SK-N-SH treated with all-trans-retinoic acid at 6 μM for 48 hours (cell line): ENCODE data around the gene CUL7.

Experiments
- ARNTL ChIP-seq: fragments of 450-650 bp; formaldehyde crosslinking; IDR thresholded peaks from 2 replicates; pipeline ENCODE4 v1.5.0; 2020; ENCODE audit warnings: low read depth, mild to moderate bottlenecking, moderate library complexity, borderline replicate concordance
- BACH2 ChIP-seq: fragments of 250-450 bp; sonication (Bioruptor Pico); IDR thresholded peaks from 2 replicates; pipeline ENCODE4 v1.9.0; 2021; ENCODE audit warnings: mild to moderate bottlenecking, borderline replicate concordance
- CSRNP3 ChIP-seq: fragments of 250-450 bp; sonication (Bioruptor Pico); IDR thresholded peaks from 2 replicates; pipeline ENCODE4 v1.5.1; 2021; ENCODE audit warnings: mild to moderate bottlenecking, moderate library complexity
- ISL1 ChIP-seq: fragments of 250-450 bp; sonication (Bioruptor Pico); IDR thresholded peaks from 2 replicates; pipeline ENCODE4 v2.1.2; 2022; ENCODE audit warnings: mild to moderate bottlenecking, moderate library complexity
- PATZ1 ChIP-seq: fragments of 250-450 bp; sonication (Bioruptor Pico); IDR thresholded peaks from 2 replicates; pipeline ENCODE4 v1.8.0; 2020; ENCODE audit warnings: mild to moderate bottlenecking, moderate library complexity, borderline replicate concordance
- RARB ChIP-seq: fragments of 250-450 bp; sonication (Bioruptor Pico); IDR thresholded peaks from 2 replicates; pipeline ENCODE4 v1.8.0; 2021; ENCODE audit warnings: mild to moderate bottlenecking, moderate library complexity
- TCF4 ChIP-seq: fragments of 250-450 bp; sonication (Bioruptor Pico); IDR thresholded peaks from 2 replicates; pipeline ENCODE4 v1.8.0; 2021; ENCODE audit warnings: mild to moderate bottlenecking, moderate library complexity, borderline replicate concordance
- TOX ChIP-seq: fragments of 250-450 bp; sonication (Bioruptor Pico); IDR thresholded peaks from 2 replicates; pipeline ENCODE4 v1.8.0; 2021; ENCODE audit warnings: mild to moderate bottlenecking, moderate library complexity, borderline replicate concordance
- TSHZ2 ChIP-seq: fragments of 250-450 bp; sonication (Bioruptor Pico); IDR thresholded peaks from 2 replicates; pipeline ENCODE4 v1.5.0; 2020; ENCODE audit warnings: mild to moderate bottlenecking, moderate library complexity
- ZFP3 ChIP-seq: fragments of 250-450 bp; sonication (Bioruptor Pico); IDR thresholded peaks from 2 replicates; pipeline ENCODE4 v1.5.0; 2020; ENCODE audit warnings: mild to moderate bottlenecking, moderate library complexity
- ZFP30 ChIP-seq: fragments of 450-650 bp; formaldehyde crosslinking; IDR thresholded peaks from 2 replicates; pipeline ENCODE4 v1.5.0; 2022; ENCODE audit warnings: mild to moderate bottlenecking, moderate library complexity
- ZNF565 ChIP-seq: fragments of 450-650 bp; formaldehyde crosslinking; conservative IDR thresholded peaks from 2 replicates; pipeline ENCODE4 v1.5.0; 2020; ENCODE audit warnings: low read depth, mild to moderate bottlenecking, moderate library complexity
- ZNF70 ChIP-seq: fragments of 450-650 bp; formaldehyde crosslinking; IDR thresholded peaks from 2 replicates; pipeline ENCODE4 v1.5.0; 2020; ENCODE audit warnings: mild to moderate bottlenecking, moderate library complexity

GRCh38 chr6:43029120-43029519 is 24.5 kb downstream of the CUL7 start:
- TF ChIP-seq PATZ1 (CRISPR knock-in tag) (no peak), ZFP30 (CRISPR knock-in tag) (no peak), BACH2 (CRISPR knock-in tag) (no peak), ZFP3 (CRISPR knock-in tag) (no peak), ISL1 (CRISPR knock-in tag) (no peak), ZNF70 (no peak), ZNF565 (CRISPR knock-in tag) (no peak), CSRNP3 (CRISPR knock-in tag) (no peak), TCF4 (CRISPR knock-in tag) (no peak), TOX (CRISPR knock-in tag) (no peak), RARB (CRISPR knock-in tag) (no peak), ARNTL (no peak), TSHZ2 (CRISPR knock-in tag) (no peak)
